Left lung (tissue), 10 donors: Measurements from ENCODE around the gene NAA10. TPM values are rescaled to one million over a fixed set of nuclear protein-coding genes. Genes with fewer than 3 reads are reported as not detected.

Experiments used
- ATAC-seq: fragments of 200-7000 bp; cut with Tn5 transposase; one replicate; pipeline ENCODE4 v1.9.1; 2020; ENCODE audit warnings: moderate library complexity
- DNase-seq, 4 donors: peaks; one replicate each; pipeline ENCODE4 v3.0.0-alpha.2; 2013 to 2020
- H3K27ac ChIP-seq, 2 donors: fragments of 200-600 bp; sonication (generic) in 1 of 2; one replicate each; pipeline versions ENCODE4 v1.5.0 to v1.8.0; 2020 to 2021
- H3K27me3 ChIP-seq, 2 donors: fragments of 200-600 bp; sonication (generic) in 1 of 2; one replicate each; pipeline versions ENCODE4 v1.5.0 to v1.8.0; 2020 to 2021
- H3K36me3 ChIP-seq, 2 donors: fragments of 200-600 bp; sonication (generic) in 1 of 2; one replicate each; pipeline versions ENCODE4 v1.5.0 to v1.8.0; 2020 to 2021
- H3K4me1 ChIP-seq, 2 donors: fragments of 200-600 bp; one replicate each; pipeline ENCODE4 v1.8.0; 2021
- H3K4me3 ChIP-seq, 2 donors: fragments of 200-600 bp; sonication (generic) in 1 of 2; one replicate each; pipeline versions ENCODE4 v1.5.0 to v1.8.0; 2020 to 2021; ENCODE audit warnings: mild to moderate bottlenecking in 1 of 2
- H3K9me3 ChIP-seq, 2 donors: fragments of 200-600 bp; sonication (generic) in 1 of 2; one replicate each; pipeline versions ENCODE4 v1.5.0 to v1.8.0; 2020 to 2021
- intact Hi-C, 2 donors: fragments of 100-400 bp; cut with DNase I; formaldehyde crosslinking; loops; one replicate each; pipeline versions ENCODE4 v1.11.2 to v1.14.2; 2022
- microRNA-seq, 2 donors: library from miRNA; unstranded; fragments of <30 nt; microRNA quantifications; one replicate each; pipeline ENCODE4, GENCODE V29; 2019
- polyA plus RNA-seq, 6 donors: library from polyadenylated mRNA; unstranded; fragments of 120-200 nt; gene quantifications; one replicate each; pipeline ENCODE4 v1.2.1, GENCODE V29; 2013; ENCODE audit not compliant: insufficient read length in 6 of 6
- total RNA-seq, 2 donors: library from RNA; stranded (reverse); fragmentation: NEBNext Ultra II Directional; extraction: Animal tissue kit (Norgen Biotek cat#: 25700); gene quantifications; one replicate each; pipeline ENCODE4 v1.2.1, GENCODE V29; 2021
- TF ChIP-seq, protein P1 (sequence below), 2 donors: fragments of 200-600 bp; sonication (generic) in 1 of 2; IDR thresholded peaks; one replicate each; pipeline versions ENCODE4 v1.5.0 to v1.8.0; 2021; ENCODE audit warnings: antibody characterized with exemption in 2 of 2
- donor health status: DM: no; HTN: yes; CAD: no.
- donor health status: DM: no; HTN: no; CAD: no.

The NAA10 gene
- total and polyA plus RNA-seq, 8 donors: 49.0 to 105 (median 57.5) TPM

DNA sequence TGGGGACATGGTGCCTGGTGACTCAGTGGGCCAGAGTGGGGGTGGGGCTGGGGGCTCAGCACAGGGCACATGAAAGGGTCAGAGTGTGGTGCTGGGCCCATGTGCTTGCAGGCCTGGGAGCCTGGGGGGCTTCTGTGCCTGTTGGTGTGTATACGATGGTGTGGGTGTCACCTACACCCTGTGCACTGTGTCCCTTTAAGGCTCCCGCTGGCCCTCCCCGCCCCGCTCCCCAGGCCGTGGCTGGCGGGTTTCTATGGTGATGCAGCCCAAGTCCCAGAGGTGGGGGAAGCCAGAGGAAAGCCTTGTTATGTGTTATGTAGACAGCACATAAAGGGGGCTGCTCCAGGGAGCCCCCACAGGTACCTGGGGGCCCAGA lies 54.4 kb downstream of the NAA10 start:
- H3K4me1 ChIP-seq: peaks cover 0 to 2% of the 10 kb centered on the region in 2 donors
- no peaks in the 10 kb centered on the region for H3K36me3 ChIP-seq
- ATAC-seq (no peak), DNase-seq (no peak)
- no peak overlapping the region for H3K27ac ChIP-seq
- TF ChIP-seq, protein P1, sequence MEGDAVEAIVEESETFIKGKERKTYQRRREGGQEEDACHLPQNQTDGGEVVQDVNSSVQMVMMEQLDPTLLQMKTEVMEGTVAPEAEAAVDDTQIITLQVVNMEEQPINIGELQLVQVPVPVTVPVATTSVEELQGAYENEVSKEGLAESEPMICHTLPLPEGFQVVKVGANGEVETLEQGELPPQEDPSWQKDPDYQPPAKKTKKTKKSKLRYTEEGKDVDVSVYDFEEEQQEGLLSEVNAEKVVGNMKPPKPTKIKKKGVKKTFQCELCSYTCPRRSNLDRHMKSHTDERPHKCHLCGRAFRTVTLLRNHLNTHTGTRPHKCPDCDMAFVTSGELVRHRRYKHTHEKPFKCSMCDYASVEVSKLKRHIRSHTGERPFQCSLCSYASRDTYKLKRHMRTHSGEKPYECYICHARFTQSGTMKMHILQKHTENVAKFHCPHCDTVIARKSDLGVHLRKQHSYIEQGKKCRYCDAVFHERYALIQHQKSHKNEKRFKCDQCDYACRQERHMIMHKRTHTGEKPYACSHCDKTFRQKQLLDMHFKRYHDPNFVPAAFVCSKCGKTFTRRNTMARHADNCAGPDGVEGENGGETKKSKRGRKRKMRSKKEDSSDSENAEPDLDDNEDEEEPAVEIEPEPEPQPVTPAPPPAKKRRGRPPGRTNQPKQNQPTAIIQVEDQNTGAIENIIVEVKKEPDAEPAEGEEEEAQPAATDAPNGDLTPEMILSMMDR (IDR thresholded peaks at IDR 0.05): no peak
- no peak overlapping the region for H3K4me3 ChIP-seq
- intact Hi-C loops: no loop called here
- no peaks in the 10 kb centered on the region for H3K9me3 ChIP-seq
- peaks cover 68 to 79% of the 10 kb centered on the region in 2 donors for H3K27me3 ChIP-seq

DNA sequence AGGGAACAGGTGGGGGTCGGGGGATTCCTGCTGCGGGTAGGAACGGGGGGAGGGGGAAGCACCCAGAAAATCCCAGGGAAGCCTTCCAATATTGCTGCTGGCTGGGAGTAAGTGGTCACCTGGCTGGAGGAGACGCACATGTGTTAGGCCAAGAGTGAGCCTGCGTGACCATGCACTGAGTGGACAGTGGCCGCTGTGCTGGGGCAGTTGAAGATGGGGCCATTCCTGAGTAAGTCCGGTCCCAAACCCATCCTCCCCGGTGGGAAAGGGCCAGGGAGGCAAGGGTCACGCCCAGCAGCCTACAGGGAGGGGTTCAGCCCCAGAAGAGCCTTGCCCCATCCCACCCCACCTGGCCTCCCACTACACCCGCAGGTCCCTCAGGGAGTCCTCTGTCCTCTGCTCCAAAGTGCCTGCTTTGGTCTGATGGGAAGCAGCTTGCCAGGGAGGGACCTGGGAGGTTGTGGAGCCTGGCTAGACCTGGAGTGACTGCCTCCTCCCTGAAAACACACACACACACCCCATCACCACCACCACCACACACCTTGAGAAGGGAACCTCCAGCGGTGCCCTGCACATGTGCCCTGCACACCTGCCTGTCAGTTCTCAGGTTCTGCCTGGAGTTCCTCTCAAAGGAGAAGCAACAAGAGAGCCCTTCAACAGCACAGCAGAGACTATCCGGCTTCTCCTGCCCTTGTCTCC lies 54.9 kb downstream of the NAA10 start:
- ATAC-seq (no peak), DNase-seq (no peak)
- Histone ChIP-seq H3K4me3 (no peak overlapping the region), H3K27me3 (peaks cover 62 to 74% of the 10 kb centered on the region in 2 donors), H3K4me1 (no peaks in the 10 kb centered on the region), H3K9me3 (no peaks in the 10 kb centered on the region), H3K36me3 (no peaks in the 10 kb centered on the region), H3K27ac (no peak overlapping the region)
- TF ChIP-seq, protein P1 (IDR thresholded peaks at IDR 0.05): no peak
- intact Hi-C loops: no loop called here

Small RNA genes lying within 50 kb of the gene (microRNA-seq; reads per million reads assigned to microRNA genes)
- 0 reads per million in 2 donors for gene MIR3202-1
- gene MIR3202-2: 0 reads per million in 2 donors

Other genes with a start within 250 kb of the NAA10 start
- 10 to 100 TPM; 10.5 to 11.2 TPM for gene SLC6A8, start 247.1 kb downstream of the NAA10 start, total RNA-seq
- 10 to 100 TPM in 2 of 6 donors, 1 to 10 TPM in 4; 6.8 to 12.1 (median 9.5) TPM for gene SLC6A8, start 247.1 kb downstream of the NAA10 start, polyA plus RNA-seq
- 100 to 1,000 TPM; 218 to 243 TPM for gene BCAP31, start 210.7 kb downstream of the NAA10 start, total RNA-seq
- 100 to 1,000 TPM; 126 to 145 (median 137) TPM for gene BCAP31, start 210.7 kb downstream of the NAA10 start, polyA plus RNA-seq
- gene ABCD1, start 210.2 kb downstream of the NAA10 start, total RNA-seq: 10 to 100 TPM; 14.2 to 18.5 TPM
- 10 to 100 TPM in 2 of 6 donors, 1 to 10 TPM in 4; 6.5 to 10.6 (median 9.8) TPM for gene ABCD1, start 210.2 kb downstream of the NAA10 start, polyA plus RNA-seq
- gene PLXNB3, start 170.8 kb downstream of the NAA10 start, total RNA-seq: 1 to 10 TPM; 3.0 to 3.9 TPM
- gene PLXNB3, start 170.8 kb downstream of the NAA10 start, polyA plus RNA-seq: 1 to 10 TPM; 2.7 to 5.2 (median 3.7) TPM
- under 1 TPM; 0.55 to 0.60 TPM for gene SRPK3, start 154.0 kb downstream of the NAA10 start, total RNA-seq
- gene SRPK3, start 154.0 kb downstream of the NAA10 start, polyA plus RNA-seq: 1 to 10 TPM in 4 of 6 donors, under 1 TPM in 2; 0.70 to 1.7 (median 1.3) TPM
- gene IDH3G, start 140.7 kb downstream of the NAA10 start, total RNA-seq: 10 to 100 TPM; 42.4 to 52.9 TPM
- 10 to 100 TPM; 54.2 to 72.3 (median 55.6) TPM for gene IDH3G, start 140.7 kb downstream of the NAA10 start, polyA plus RNA-seq
- 100 to 1,000 TPM; 295 to 327 TPM for gene SSR4, start 140.4 kb downstream of the NAA10 start, total RNA-seq
- 100 to 1,000 TPM; 153 to 187 (median 173) TPM for gene SSR4, start 140.4 kb downstream of the NAA10 start, polyA plus RNA-seq
- gene PDZD4, start 104.5 kb downstream of the NAA10 start, total RNA-seq: 1 to 10 TPM; 2.3 to 3.5 TPM
- 10 to 100 TPM in 5 of 6 donors, 1 to 10 TPM in 1; 8.3 to 13.7 (median 10.9) TPM for gene PDZD4, start 104.5 kb downstream of the NAA10 start, polyA plus RNA-seq
- gene L1CAM, start 48.9 kb downstream of the NAA10 start, total RNA-seq: under 1 TPM; 0.55 to 0.86 TPM
- under 1 TPM; 0.27 to 0.65 (median 0.49) TPM for gene L1CAM, start 48.9 kb downstream of the NAA10 start, polyA plus RNA-seq
- 1 to 10 TPM in 1 of 2 donors, under 1 TPM in 1; 0.87 to 1.3 TPM for gene AVPR2, start 30.4 kb downstream of the NAA10 start, total RNA-seq
- under 1 TPM; 0.52 to 0.86 (median 0.82) TPM for gene AVPR2, start 30.4 kb downstream of the NAA10 start, polyA plus RNA-seq
- gene ARHGAP4, start 8.8 kb downstream of the NAA10 start, total RNA-seq: 10 to 100 TPM; 35.6 to 96.2 TPM
- 10 to 100 TPM; 21.9 to 29.4 (median 24.1) TPM for gene ARHGAP4, start 8.8 kb downstream of the NAA10 start, polyA plus RNA-seq
- 10 to 100 TPM; 44.7 to 62.1 TPM for gene RENBP, start 9.6 kb upstream of the NAA10 start, total RNA-seq
- 1 to 10 TPM; 5.2 to 7.5 (median 6.2) TPM for gene RENBP, start 9.6 kb upstream of the NAA10 start, polyA plus RNA-seq
- 10 to 100 TPM; 46.6 to 58.1 TPM for gene HCFC1, start 36.8 kb upstream of the NAA10 start, total RNA-seq
- gene HCFC1, start 36.8 kb upstream of the NAA10 start, polyA plus RNA-seq: 10 to 100 TPM; 28.4 to 47.6 (median 41.7) TPM
- gene TMEM187, start 37.7 kb upstream of the NAA10 start, total RNA-seq: 10 to 100 TPM in 1 of 2 donors, 1 to 10 TPM in 1; 8.8 to 13.5 TPM
- gene TMEM187, start 37.7 kb upstream of the NAA10 start, polyA plus RNA-seq: 1 to 10 TPM; 3.9 to 7.9 (median 5.8) TPM
- gene IRAK1, start 84.9 kb upstream of the NAA10 start, total RNA-seq: 100 to 1,000 TPM in 1 of 2 donors, 10 to 100 TPM in 1; 92.1 to 172 TPM
- gene IRAK1, start 84.9 kb upstream of the NAA10 start, polyA plus RNA-seq: 10 to 100 TPM; 52.2 to 74.6 (median 62.5) TPM
- gene MECP2, start 162.7 kb upstream of the NAA10 start, total RNA-seq: 10 to 100 TPM; 36.2 to 47.1 TPM
- 10 to 100 TPM; 25.5 to 36.6 (median 29.5) TPM for gene MECP2, start 162.7 kb upstream of the NAA10 start, polyA plus RNA-seq
- not detected for gene OPN1LW, start 209.2 kb upstream of the NAA10 start, total RNA-seq
- not detected for gene OPN1LW, start 209.2 kb upstream of the NAA10 start, polyA plus RNA-seq
- gene OPN1MW, start 247.6 kb upstream of the NAA10 start, total RNA-seq: not detected
- gene OPN1MW, start 247.6 kb upstream of the NAA10 start, polyA plus RNA-seq: not detected